CD4-positive, alpha-beta T cell treated with Interleukin-2 at 100 ng/mL for 4 hours (primary cell): ENCODE data around the gene CCL22.
"Not testable (repeated sequence)": the region's sequence is repeated elsewhere in the genome, so short reads cannot be mapped to it uniquely, and the experiment has no call there.

Experiments
- DNase-seq: peaks from one replicate; pipeline ENCODE4 v3.0.0-alpha.2; 2020; ENCODE audit warnings: low spot score

CCL22 gene

DNA sequence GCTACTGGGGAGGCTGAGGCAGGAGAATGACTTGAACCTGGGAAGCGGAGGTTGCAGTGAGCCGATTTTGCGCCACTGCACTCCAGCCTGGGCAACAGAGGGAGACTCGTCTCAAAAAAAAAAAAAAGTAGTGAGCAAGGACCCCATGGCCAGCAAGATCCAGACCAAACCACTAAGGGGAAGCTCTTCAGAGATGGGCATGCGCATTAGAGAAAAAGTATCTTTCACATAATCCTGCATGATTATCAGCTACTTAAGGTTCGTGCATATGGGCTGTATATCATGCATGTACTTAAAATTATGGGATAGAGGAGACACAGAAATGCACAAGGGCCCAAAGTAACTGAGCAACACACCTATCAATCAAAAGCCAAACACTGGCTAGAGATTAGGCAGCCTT, 10.7 kb upstream of the CCL22 start:
- no peak for DNase-seq

DNA sequence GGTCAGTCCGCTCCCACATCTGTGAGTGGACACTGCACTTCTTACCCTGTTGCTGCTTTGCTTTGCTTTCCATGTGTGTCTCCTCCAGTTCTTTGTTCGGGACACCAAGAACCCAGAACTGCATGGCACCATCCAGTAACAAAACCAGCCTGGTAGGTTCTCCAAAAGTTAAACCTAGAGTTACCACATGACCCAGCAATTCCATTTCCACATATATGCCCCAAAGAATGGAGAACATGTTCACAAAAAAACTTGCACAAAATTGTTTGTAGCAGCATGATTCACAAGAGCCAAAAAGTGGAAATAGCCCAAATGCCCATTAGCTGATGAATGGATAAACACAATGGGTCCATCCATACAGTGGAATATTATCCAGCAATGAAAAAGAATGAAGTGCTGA, 10.3 kb upstream of the CCL22 start:
- DNase-seq, result no peak

DNA sequence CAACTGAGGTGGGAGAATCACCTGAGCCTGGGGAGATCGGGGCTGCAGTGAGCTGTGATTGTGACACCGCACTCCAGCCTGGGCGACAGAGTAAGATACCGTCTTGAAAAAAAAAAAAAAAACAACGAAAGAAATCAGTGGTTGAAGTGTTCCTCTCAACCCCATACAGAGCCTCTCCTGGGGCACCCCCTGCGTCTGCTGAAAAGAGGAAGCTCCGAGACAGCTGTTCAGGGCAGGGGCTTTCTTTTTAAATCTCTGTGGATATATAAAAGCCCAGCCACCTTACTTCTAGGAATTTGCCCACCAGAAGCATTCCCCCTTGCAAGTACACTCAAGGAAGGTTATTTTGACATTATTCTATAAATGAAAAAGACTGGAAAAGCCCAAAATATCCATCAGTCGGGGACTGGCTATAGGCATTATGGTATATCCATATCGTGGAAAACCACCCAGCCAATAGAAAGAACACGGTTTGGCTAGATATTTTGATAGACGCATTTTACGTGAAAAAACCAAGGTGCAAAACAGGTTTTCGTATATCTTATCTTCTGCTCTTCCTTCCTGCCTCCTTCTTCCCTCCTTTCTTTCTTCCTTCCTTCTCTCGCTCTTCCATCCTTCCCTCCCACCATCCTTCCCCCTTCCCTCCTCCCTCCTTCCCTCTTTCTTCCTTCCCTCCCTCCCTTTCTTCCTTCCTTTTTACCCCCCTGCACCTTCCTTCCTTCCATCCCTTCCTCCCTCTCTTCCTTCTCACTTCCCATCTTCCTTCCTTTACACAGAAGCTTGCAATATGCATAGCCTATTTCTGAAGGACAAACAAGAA, 9.2 kb upstream of the CCL22 start:
- DNase-seq, result no peak

DNA sequence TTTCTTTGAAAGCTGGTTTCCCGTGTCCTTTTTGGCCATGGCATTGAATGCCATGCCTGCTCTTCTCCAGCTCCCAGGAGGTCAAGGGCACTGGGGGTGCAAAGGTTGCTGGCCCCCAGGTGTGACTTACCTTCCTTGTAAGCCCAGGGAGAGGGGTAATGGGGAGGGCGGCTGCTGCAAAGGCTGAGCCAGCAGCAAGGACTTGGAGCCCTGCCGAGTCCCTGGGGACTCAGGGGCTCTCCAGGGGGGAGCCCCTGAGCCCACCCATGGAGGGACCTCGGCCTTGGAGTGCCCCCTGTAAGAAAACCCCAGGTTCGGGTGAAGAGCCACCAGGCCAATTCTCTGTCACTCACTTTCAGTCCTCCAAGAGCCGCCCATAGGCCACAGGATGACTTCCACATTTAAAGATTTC, 5.9 kb upstream of the CCL22 start:
- no peak for DNase-seq

DNA sequence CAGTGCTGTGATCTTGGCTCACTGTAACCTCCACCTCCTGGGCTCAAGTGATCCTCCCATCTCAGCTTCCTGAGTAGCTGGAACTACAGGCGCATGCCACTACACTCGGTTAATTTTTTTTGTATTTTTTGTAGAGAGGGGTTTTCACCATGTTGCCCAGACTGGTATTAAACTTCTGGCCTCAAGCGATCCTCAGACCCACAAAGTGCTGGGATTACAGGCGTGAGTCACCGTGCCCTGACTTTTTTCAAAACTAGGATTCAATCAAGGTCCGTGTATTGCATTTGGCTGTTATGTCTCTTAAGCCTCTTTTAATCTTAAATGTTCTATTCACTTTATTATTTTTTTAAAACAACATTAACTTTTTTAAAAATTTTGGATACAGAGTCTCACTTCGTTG, 4.3 kb upstream of the CCL22 start:
- DNase-seq, result no peak

DNA sequence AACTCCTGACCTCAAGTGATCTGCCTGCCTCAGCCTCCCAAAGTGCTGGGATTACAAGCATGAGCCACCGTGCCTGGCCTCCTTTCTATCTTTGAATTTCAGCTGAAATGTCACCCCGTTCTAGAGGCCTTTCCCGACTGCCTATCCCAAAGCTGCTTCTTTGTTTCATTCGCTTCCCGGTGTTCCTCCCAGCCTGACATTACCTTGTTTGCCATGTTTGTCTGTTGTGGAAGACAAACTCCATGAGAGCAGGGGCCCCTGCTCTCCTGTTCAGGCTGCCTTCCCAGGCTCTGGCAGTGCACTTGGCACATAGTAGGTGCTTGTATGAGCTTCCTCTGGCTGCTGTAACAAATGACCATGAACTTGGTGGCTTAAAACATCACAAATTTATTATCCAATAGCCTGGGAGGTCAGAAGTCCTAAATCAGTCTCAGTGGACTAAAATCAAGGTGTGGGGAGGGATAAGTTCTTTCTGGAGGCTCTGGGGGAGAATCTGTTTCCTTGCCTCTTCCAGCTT, 2.6 kb upstream of the CCL22 start:
- DNase-seq, result no peak

DNA sequence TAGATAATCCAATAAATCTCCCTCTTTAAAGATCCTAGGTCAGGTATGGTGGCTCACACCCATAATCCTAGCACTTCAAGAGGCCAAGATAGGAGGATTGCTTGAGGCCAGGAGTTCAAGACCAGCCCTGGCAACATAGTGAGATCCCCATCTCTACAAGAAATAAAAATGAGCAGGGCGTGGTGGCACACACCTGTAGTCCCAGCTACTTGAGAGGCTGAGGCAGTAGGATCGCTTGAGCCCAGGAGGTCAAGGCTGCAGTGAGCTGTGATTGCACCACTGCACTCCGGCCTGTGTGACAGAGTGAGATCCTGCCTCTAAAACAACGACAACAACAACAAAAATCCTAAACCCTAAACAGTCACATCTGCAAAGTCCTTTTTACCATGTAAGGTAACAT, 2.0 kb upstream of the CCL22 start:
- DNase-seq, result no peak

DNA sequence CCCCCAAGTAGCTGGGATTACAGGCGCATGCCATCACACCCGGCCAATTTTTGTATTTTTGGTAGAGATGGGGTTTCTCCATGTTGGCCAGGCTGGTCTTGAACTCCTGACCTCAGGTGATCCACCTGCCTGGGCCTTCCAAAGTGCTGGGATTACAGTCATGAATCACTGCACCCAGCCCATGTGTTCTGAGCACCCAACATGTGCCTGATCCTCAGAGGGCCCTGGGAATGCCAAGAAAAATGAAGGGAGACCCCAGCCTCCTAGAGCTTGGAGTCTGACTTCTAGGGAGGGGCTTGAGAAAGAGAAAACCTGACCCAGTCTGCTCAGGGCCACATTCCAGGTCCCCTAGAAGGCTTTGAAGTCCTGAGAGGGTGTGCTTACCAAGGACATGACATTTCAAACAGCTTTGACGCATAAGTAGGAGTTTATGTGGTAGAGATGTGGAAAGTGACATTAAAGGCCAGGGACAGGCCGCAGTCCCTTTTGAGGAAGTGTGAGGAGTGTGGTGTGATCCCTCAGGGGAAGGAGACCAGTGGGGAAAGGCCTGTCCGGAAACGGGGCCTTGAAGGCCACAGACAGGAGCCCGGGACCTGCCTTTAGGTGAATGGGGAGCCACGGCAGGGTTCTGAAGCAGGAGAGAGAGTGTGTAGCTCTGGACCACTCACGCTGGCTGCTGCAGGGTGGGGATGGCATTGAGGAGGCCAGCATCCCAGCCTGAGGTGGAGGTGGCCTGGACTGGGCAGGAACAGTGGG, 1.1 kb upstream of the CCL22 start:
- no peak for DNase-seq

DNA sequence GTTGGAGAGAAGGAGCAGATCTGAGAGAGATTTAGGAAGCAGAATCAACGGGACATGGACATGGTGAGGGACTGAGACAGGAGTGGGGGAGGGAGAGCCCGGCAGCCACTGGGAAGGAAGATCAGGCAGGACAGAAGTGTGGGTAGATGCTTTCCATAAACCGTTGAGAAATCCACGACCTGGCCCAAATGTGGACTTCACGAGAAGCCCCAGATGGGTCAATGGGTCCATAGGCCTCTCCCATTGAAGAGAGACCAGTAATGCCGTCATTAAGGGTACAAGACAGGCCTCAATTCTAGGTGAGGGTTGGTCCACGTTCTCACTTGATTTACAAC, 530 bp upstream of the CCL22 start:
- DNase-seq, result no peak

DNA sequence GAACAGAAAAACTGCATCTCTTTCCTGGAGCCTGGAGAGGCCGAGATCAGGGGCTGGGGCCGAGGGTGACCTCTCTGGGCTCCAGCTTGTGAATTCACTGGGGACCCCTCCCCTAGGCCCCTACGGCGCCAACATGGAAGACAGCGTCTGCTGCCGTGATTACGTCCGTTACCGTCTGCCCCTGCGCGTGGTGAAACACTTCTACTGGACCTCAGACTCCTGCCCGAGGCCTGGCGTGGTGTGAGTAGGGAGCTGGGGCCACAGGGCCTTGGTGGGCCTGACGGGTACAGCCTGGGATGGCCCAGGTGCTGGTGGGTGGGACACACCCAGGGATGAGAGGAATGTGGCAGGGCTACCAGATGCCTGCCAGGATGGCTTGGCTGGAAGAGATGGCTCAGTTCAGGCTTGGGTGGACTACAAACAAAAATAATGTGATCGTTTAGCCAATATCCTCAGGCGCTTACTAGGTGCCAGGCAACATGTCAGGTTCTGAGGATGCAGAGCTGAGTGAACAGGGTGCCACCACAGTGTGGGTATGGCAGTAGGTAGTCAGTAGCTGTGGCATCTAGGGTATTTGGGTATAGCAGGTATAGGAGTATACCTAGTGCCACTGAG, 1.8 kb downstream of the CCL22 start:
- DNase-seq, result no peak

DNA sequence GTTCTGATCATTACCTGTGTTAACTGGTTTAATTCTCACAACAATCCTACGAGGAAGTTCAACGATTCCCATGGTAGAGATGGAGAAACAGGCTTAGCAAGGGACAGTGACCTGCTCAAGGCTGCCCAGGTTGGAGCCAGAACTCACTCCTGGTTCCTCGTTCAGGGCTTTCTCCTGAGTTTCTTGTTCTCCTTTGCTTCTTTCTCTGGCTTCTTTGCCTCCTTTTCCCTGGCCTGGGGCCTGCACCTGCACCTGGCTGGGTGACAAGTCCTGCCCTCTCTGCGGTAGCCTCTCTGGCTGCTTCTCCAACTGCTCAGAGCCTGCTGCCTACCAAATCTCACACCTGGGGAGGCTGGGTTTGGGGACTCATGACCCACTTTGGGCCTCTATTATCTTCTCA, 2.8 kb downstream of the CCL22 start:
- DNase-seq, result no peak

DNA sequence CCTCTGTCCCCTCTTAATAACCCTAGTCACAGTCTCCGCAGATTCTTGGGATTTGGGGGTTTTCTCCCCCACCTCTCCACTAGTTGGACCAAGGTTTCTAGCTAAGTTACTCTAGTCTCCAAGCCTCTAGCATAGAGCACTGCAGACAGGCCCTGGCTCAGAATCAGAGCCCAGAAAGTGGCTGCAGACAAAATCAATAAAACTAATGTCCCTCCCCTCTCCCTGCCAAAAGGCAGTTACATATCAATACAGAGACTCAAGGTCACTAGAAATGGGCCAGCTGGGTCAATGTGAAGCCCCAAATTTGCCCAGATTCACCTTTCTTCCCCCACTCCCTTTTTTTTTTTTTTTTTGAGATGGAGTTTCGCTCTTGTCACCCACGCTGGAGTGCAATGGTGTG, 5.6 kb downstream of the CCL22 start:
- no peak for DNase-seq

DNA sequence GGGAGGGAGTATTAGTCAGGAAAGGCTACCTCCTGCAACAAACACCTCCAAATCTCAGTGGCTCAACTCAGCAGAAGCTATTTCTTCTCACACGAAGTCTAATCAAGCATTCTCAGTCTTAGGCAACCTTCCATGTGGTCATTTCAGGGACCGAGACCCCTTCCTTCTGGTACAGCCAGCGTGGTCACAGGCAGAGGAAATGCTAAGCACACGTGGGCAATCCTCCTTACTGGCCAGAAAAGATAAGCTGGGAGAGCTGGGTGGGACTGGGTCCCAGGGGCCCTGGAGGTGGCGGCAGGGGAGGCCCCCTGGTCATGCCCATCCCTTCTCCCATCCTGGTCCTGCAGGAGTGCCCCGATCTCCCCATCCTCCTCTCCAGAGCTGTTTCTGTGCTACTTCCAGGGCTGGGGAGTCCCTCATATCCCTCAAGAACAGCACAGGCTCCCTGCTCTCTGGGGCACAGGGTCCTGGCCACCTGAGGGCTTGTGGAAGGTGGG, 8.0 kb downstream of the CCL22 start:
- no peak for DNase-seq

DNA sequence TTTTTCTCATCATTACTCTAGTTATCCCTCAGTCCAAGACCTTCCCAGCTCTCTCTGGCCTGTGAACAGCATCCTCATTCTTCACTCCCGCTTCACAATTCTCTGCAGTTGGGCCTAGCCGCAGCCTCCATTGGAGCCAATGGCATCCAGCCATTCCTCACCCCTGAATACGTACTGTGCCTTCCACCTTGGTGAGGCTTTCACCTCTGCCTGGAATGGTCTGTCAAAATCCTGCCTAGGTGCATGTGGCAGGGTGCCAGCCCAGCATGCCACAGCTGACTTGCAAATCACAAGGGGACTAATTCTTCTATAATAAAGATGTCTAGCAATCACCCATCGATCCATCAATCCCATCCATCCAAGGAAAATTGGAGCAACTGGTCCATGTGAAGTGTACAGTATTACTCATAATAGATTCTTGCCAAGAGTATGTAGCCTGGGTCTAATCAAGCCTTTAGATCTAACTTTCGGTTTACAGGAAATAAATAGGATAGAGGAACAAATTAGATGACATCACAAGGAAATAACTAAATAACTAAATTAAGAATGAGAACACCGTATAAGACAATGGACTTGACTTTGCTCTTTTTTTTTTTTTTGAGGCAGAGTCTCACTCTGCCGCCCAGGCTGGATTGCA, 8.7 kb downstream of the CCL22 start:
- no peak for DNase-seq

DNA sequence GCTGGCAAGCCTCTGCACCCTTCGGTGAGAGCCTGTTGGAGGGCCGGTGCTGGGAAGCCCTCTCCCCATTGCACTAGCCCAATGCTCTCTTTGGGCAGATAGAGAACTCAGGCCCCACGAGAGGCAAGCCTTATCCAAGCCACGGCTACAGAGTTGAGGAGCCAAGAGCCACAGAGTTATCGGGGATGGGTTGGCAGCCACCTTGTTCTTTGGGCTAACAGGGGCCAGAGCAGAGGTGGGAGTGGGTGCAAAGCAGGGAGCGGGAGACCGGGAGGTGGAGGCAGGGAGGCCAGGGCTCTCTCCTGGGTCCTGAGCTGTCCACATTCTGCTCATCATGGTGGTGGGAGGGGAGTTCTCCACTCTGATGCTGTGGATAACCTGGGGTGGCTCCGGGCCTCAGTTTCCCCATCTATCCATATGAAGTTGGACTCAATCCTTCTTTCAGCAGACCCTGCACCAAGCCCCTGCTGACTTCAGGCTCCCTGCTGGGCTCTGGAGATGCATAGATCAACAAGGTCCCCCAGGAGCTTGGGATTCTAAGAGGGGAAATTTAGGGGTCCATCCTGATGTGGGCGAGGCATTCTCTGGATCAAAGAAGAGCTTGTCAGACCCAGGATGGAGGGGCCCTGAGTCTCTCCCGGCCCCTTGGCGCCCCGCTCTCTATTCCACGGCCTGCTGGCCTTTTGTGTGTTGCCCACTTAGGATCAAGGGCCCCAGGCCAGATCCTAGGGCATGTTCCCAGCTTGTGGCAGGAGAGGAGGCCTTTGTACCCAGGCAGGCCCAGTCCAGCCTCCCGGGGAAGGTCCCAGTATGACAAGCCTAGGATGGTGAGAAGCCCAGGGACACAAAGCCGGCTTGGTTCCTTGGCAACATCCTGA, 13.2 kb downstream of the CCL22 start:
- no peak for DNase-seq

DNA sequence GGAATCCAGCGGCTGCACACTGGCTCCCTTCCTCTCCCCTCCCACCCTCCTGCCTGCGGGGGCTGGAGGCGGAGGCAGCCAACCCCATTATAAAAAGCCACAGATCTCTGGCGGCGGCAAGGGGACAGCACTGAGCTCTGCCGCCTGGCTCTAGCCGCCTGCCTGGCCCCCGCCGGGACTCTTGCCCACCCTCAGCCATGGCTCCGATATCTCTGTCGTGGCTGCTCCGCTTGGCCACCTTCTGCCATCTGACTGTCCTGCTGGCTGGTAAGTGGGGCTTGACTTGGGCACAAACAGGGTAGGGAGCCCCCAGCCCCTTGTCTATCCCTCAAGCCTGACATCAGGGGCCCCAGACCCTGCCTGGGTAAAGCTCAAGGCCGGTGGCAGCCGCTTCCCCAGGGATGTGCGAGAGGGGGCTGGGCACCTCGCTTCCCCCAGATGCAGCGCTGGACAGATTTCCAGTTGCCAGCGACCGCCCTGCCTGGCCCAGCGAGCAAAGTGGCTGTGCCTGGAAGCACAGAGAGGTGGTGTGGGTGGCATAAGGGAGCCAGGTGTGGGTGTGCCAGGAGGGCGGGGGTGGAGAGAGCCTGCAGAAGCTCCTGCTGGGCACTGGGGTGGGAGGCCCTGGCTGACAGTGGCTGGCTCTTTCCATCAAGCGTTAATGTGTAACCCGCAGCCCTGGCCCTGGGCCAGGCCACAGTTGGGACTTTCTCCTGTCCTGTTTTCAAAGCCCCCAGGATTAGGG, 14.0 kb downstream of the CCL22 start, which contains the start of gene CX3CL1:
TSS of gene CX3CL1 (plus strand) at position 119 of the 745 bp plus-strand sequence. CDS start at position 198, 79 bp downstream.
- DNase-seq, result no peak

DNA sequence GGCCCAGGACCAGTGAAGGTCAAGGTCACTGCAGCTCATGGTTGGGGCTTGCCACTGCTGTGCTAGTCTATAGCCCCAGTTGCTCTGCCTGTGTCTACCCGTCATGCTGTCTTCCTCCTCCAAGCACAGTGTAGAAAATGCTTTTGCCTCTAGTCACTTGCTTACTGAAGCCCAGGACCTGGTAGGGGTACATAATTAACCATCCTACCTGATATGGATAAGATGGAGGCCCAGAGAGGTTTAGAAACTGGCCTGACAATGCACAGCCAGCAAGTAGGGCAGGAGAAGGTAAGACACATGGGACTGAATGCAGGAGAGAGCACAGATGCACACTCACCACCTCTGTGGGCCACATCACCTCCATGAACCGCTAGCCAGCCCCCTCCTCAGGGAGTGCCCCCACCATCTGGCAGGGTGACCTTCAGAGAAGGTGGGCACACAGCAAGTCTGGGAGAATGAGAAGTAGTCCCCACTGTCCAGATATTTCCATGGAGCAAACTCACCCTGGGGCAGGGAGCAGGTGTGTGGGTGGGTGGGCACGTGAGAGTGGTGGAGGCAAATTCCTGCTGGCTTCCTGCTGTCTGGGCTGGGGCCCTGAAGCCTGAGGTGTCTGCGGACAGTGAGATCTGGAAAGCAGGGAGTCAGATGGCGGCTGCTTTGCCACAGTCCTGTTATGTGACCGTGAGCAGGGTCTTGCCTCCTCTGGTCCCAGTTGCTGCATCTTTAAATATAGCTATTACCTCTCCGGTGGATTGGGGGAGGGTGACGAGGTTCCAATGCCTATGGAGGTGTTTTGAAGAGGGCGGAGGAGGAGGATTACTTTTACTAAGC, 14.7 kb downstream of the CCL22 start:
- DNase-seq, result no peak

DNA sequence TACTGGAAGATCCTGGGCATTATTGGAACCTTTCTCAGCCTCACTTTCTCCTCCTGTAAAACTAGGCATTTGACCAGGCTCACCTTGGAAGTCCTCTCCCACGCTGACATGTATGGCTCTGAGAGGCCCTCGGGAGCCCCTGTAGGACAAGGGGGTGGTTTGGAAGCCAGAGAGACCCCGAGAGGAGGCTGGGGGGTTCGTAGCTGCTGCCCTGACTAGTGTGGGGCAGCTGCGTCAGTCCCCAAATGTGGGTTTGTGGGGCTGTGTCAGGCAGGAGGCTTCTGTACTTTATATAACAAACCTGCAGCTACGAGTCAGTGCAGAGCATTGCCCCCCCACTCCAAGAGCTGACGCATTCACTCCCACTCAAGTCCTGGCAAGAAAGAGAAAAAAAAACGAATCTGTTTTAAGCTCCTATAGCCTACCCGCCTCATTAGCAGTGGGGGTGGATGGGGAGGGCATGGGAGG, 15.5 kb downstream of the CCL22 start:
- no peak for DNase-seq

DNA sequence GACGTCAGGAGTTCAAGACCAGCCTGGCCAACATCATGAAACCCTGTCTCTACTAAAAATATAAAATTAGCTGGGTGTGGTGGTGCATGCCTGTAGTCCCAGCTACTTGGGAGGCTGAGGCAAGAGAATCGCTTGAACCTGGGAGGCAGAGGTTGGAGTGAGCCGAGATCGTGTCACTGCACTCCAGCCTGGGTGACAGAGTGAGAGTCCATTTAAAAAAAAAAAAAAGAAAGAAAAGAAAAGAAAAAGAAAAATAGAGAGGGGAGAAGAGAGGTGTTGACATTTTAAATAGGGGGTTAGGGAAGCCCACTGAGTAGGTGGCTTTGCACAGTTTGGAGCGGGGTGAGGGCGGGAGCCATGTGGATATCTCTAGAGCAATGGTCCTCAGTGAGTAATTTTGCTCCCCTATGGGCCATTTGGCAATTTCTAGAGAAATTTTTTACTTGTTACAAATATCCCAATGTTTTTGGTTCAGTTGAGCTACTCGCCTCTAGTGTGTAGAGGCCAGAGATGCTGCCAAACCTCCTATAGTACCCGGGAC, 16.4 kb downstream of the CCL22 start:
- DNase-seq, result not testable (repeated sequence)
